ENCODE measurements around the gene ART5. TPM values are rescaled to one million over a fixed set of nuclear protein-coding genes. Genes with fewer than 3 reads are reported as not detected.
"Not testable (repeated sequence)": the region's sequence is repeated elsewhere in the genome, so short reads cannot be mapped to it uniquely, and the experiment has no call there.

ART5 gene

DNA sequence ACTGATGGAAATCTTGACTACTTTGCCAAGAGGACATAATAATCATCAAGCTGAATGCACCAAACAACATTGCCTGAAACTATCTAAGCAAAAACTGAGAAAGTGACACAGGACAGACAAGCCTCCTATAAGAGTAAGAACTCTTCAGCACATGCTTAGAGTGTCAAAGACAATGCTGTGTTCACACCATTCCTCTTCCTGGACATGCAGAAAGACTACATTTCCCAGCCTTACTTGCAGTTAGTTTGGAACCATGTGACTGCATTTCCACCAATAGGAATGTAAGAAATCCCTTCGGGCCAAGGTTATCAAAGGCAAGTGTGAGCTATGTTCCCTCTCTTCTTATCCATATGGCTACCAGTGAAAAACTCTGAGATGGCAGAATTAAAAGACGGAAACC, 51.6 kb downstream of the ART5 start:
- H3K4me2 ChIP-seq (ENCODE audit: low read length); H3K36me3 ChIP-seq (ENCODE audit: insufficient read depth, low read length); H3K27me3 ChIP-seq (ENCODE audit: control insufficient read depth, insufficient read depth, low read length): not testable (repeated sequence)

DNA sequence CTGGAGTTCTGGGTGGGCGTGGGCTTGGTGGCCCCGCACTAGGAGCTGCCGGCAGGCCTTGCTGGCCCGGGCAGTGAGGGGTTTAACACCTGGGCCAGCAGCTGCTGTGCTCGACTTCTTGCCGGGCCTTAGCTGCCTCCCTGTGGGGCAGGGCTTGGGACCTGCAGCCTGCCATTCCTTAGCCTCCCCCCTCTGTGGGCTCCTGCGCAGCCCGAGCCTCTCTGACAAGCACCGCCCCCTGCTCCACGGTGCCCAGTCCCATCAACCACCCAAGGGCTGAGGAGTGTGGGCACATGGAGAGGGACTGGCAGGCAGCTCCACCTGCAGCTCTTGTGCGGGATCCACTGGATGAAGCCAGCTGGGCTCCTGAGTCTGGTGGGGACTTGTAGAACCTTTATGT, 53.0 kb downstream of the ART5 start:
- H3K9ac ChIP-seq (ENCODE audit: low read depth, low read length); H3K4me1 ChIP-seq (ENCODE audit: control insufficient read depth, insufficient read depth, low read length); H3K4me2 ChIP-seq (ENCODE audit: low read length); H3K27me3 ChIP-seq (ENCODE audit: control insufficient read depth, insufficient read depth, low read length); H3K9me3 ChIP-seq (replicated peaks; ENCODE audit: low read length); H3K36me3 ChIP-seq (ENCODE audit: insufficient read depth, low read length); H3K4me3 ChIP-seq (ENCODE audit: low read length): not testable (repeated sequence)

More for the DNA sequence above, 51.6 kb downstream of the ART5 start:
- H3K9me3 ChIP-seq (replicated peaks; ENCODE audit: low read length); H3K4me3 ChIP-seq (ENCODE audit: low read length); H3K4me1 ChIP-seq (ENCODE audit: control insufficient read depth, insufficient read depth, low read length); H3K9ac ChIP-seq (ENCODE audit: low read depth, low read length): not testable (repeated sequence)

Small RNA genes within 50 kb of the gene (small RNA-seq; reads per million reads assigned to genes)
- gene RF00019 = not detected
